PC-9 (cell line): ENCODE results near the gene GUCA1A. TPM values are rescaled to one million over a fixed set of nuclear protein-coding genes. Genes with fewer than 3 reads are reported as not detected.
A peak's percentile ranks its signal among the peaks of the same experiment; 100 is the strongest.

Experiments
- BruUV-seq: library from RNA; stranded (reverse); fragments of 400-500 nt; replicated peaks from 2 replicates; lab custom pipeline; 2021; lab: Mats Ljungman, UMichigan
- CTCF ChIA-PET: fragments of 300-600 bp; sonication (Branson Sonifier 250); formaldehyde crosslinking; loops from one replicate; lab custom pipeline; 2022; ENCODE audit warnings: antibody characterized with exemption; lab: Charles Lee
- POLR2A ChIA-PET: fragments of 300-600 bp; sonication (Branson Sonifier 250); formaldehyde crosslinking; loops from one replicate; lab custom pipeline; 2022; ENCODE audit warnings: antibody characterized with exemption; ENCODE audit not compliant: unreplicated experiment; lab: Charles Lee
- DNase-seq, 2 experiments: peaks; one replicate each; pipeline versions ENCODE4 v3.0.0 to v3.0.0-alpha.2; 2015 to 2022; ENCODE audit warnings: mixed read lengths in 1 of 2
- H2AFZ ChIP-seq: fragments of 200-600 bp; sonication (generic); 2 replicates; pipeline ENCODE4 v1.8.1; 2017; ENCODE audit warnings: antibody characterized with exemption
- H3F3A ChIP-seq: fragments of 200-600 bp; sonication (generic); 2 replicates; pipeline ENCODE4 v1.8.1; 2017; ENCODE audit warnings: antibody characterized with exemption, mild to moderate bottlenecking, low read depth; ENCODE audit not compliant: insufficient read depth
- H3K27ac ChIP-seq: fragments of 200-600 bp; sonication (generic); 2 replicates; pipeline ENCODE4 v1.6.1; 2016; ENCODE audit warnings: mixed run types
- H3K27me3 ChIP-seq: fragments of 200-600 bp; sonication (generic); 2 replicates; pipeline ENCODE4 v1.6.1; 2016; ENCODE audit warnings: low read depth, mixed run types; ENCODE audit not compliant: insufficient read depth
- H3K36me3 ChIP-seq: fragments of 200-600 bp; sonication (generic); 2 replicates; pipeline ENCODE4 v1.6.1; 2016; ENCODE audit warnings: low read depth, mixed run types
- H3K4me1 ChIP-seq: fragments of 200-600 bp; sonication (generic); replicated peaks from 2 replicates; pipeline ENCODE4 v1.6.1; 2016; ENCODE audit warnings: mixed run types; ENCODE audit not compliant: insufficient read depth
- H3K4me2 ChIP-seq: fragments of 200-600 bp; sonication (generic); 2 replicates; pipeline ENCODE4 v1.6.1; 2017; ENCODE audit warnings: mixed run types
- H3K4me3 ChIP-seq: fragments of 200-600 bp; sonication (generic); 2 replicates; pipeline ENCODE4 v1.6.1; 2016; ENCODE audit warnings: mixed run types
- H3K79me2 ChIP-seq: fragments of 200-600 bp; sonication (generic); 2 replicates; pipeline ENCODE4 v1.6.1; 2017; ENCODE audit warnings: low read depth, mixed run types
- H3K9me2 ChIP-seq: fragments of 200-600 bp; sonication (generic); 2 replicates; pipeline ENCODE4 v1.8.1; 2017; ENCODE audit warnings: mild to moderate bottlenecking; ENCODE audit not compliant: insufficient read depth
- H3K9me3 ChIP-seq: fragments of 200-600 bp; sonication (generic); 2 replicates; pipeline ENCODE4 v1.8.1; 2016; ENCODE audit warnings: low read depth; ENCODE audit not compliant: insufficient read depth
- H4K20me1 ChIP-seq: fragments of 200-600 bp; sonication (generic); 2 replicates; pipeline ENCODE4 v1.8.1; 2017; ENCODE audit not compliant: insufficient read depth
- EZH2 ChIP-seq: fragments of 200-600 bp; sonication (generic); IDR thresholded peaks from 2 replicates; pipeline ENCODE4 v1.8.0; 2017; ENCODE audit warnings: antibody characterized with exemption, low read depth
- intact Hi-C: fragments of 100-400 bp; cut with micrococcal nuclease; formaldehyde crosslinking; loops from one replicate; pipeline ENCODE4 v1.10.0; 2022; ENCODE audit not compliant: unreplicated experiment
- total RNA-seq: library from RNA; stranded (reverse); gene quantifications from 2 replicates; pipeline ENCODE4 v1.2.3, GENCODE V29; 2021
- TF ChIP-seq, protein P1 (sequence below): fragments of 200-600 bp; sonication (generic); conservative IDR thresholded peaks from 2 replicates; pipeline ENCODE4 v1.6.1; 2017; ENCODE audit warnings: mixed run types, antibody characterized with exemption, mild to moderate bottlenecking, moderate library complexity

Gene GUCA1A
- total RNA-seq, 1 experiment from 2014 or later = not detected

DNA sequence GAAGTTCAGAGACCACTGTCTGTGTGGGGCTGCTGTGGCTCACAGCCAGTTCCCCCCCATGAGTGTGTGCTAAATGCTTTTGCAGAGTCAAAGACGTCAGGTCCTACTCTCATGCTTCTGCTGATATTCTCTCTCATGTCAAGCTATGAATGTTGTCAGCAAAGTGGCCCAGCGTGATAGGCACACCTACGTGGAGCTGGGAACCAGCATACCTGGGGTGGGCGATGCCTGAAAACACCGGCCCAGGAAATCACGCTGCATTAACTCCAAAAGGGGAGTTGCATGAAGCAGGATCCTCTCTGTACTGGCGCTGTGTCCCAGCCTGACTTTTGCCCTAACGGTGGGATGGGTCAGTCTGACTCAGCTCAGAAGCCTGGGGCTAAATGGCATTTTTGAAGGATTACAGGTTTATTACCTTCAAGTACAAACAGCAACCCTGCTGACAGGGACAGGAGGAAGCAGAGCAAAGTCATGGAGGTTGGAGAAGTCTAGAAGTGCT, 53.5 kb downstream of the GUCA1A start:
- H3K27ac ChIP-seq = peak overlapping the region; percentile 99
- TF ChIP-seq, protein P1, sequence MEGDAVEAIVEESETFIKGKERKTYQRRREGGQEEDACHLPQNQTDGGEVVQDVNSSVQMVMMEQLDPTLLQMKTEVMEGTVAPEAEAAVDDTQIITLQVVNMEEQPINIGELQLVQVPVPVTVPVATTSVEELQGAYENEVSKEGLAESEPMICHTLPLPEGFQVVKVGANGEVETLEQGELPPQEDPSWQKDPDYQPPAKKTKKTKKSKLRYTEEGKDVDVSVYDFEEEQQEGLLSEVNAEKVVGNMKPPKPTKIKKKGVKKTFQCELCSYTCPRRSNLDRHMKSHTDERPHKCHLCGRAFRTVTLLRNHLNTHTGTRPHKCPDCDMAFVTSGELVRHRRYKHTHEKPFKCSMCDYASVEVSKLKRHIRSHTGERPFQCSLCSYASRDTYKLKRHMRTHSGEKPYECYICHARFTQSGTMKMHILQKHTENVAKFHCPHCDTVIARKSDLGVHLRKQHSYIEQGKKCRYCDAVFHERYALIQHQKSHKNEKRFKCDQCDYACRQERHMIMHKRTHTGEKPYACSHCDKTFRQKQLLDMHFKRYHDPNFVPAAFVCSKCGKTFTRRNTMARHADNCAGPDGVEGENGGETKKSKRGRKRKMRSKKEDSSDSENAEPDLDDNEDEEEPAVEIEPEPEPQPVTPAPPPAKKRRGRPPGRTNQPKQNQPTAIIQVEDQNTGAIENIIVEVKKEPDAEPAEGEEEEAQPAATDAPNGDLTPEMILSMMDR = no peak
- no peak for TF ChIP-seq EZH2
- H3K36me3 ChIP-seq = peaks cover 4% of the 10 kb centered on the region; the same call in 1 of the 2 replicates
- peaks cover 59% of the 10 kb centered on the region for H3F3A ChIP-seq
- ChIA-PET CTCF (interaction anchor here (0.6 to 2.7 kb wide), 4 partner anchors 13 to 321 kb away, joined by 3 to 17 read pairs (median 8); no protein-coding TSS in a partner anchor), POLR2A (interaction anchor here (0.5 to 1.2 kb wide), 15 partner anchors 10 to 824 kb away, joined by 3 to 15 read pairs (median 7); partner anchors contain the start of gene TRERF1)
- intact Hi-C loops = loop anchor here (1.0 to 10.0 kb wide), 8 partner anchors 68 to 648 kb away; partner anchors contain the start of genes BYSL, MED20 and RPL7L1
- no peaks in the 10 kb centered on the region for H3K9me2 ChIP-seq
- H3K4me2 ChIP-seq = peak overlapping the region; percentile 89
- H3K4me3 ChIP-seq = peak overlapping the region; percentile 42; the same call in 1 of the 2 replicates
- DNase-seq = peak; percentile 93 to 99
- H3K4me1 ChIP-seq = peaks cover 85% of the 10 kb centered on the region
- H3K79me2 ChIP-seq = 0 out of 2 replicates have a peak, but pooled peaks cover 4% of the 10 kb centered on the region
- H3K9me3 ChIP-seq = no peaks in the 10 kb centered on the region
- H4K20me1 ChIP-seq = no peaks in the 10 kb centered on the region
- no peak overlapping the region for H2AFZ ChIP-seq
- no peaks in the 10 kb centered on the region for H3K27me3 ChIP-seq
- BruUV-seq = no TSS peak

DNA sequence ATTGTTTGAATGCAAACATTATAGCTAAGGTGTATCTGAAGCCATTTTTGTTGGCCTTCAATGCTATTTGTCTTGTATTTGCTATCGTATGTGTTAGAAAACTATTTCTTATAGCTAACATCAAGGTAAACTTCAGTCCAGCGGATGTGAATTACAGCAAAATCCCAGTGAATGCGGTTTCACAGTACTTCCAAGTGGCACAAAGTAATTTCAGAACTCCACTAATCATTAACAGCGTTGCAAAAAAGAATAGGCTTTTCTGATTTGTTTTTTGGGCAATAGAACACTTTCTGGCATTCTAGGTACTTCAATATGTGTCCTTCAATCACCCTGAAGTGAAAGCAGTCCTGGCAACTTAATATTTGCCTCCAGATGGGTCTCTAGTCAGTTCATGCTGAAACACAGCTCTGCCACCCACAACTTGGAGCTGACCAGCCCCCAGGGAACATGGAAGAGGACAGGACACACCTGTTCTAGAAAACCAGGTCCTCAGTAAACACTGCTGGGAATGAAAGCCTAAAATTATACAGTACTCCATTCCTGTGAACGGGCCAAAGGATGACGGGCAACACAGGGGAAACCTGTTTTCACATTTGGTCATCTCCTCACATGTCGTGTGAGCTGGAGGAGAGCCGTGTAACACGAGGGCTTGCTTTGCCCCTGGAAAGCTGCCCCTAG, 54.1 kb downstream of the GUCA1A start:
- H3K36me3 ChIP-seq = peaks cover 4% of the 10 kb centered on the region; the same call in 1 of the 2 replicates
- no peaks in the 10 kb centered on the region for H3K27me3 ChIP-seq
- POLR2A ChIA-PET = interaction anchor here (0.5 to 1.2 kb wide), 11 partner anchors 10 to 652 kb away, joined by 3 to 15 read pairs (median 7); partner anchors contain the start of gene TRERF1
- H3K9me2 ChIP-seq = no peaks in the 10 kb centered on the region
- peak overlapping the region; percentile 42; the same call in 1 of the 2 replicates for H3K4me3 ChIP-seq
- peak overlapping the region; percentile 99 for H3K27ac ChIP-seq
- DNase-seq = no peak
- no peak overlapping the region for H2AFZ ChIP-seq
- no peaks in the 10 kb centered on the region for H3K9me3 ChIP-seq
- H3K4me2 ChIP-seq = peak overlapping the region; percentile 89
- CTCF ChIA-PET = interaction anchor here (1.1 to 2.7 kb wide), 3 partner anchors 12 to 320 kb away, joined by 3 to 14 read pairs (median 3); no protein-coding TSS in a partner anchor
- intact Hi-C loops = loop anchor here (2.0 to 10.0 kb wide), 6 partner anchors 67 to 647 kb away; partner anchors contain the start of genes BYSL, MED20 and RPL7L1
- 0 out of 2 replicates have a peak, but pooled peaks cover 4% of the 10 kb centered on the region for H3K79me2 ChIP-seq
- TF ChIP-seq, protein P1 = no peak
- TF ChIP-seq EZH2 = no peak
- peaks cover 57% of the 10 kb centered on the region for H3F3A ChIP-seq
- BruUV-seq = TSS peak; percentile 43
- H4K20me1 ChIP-seq = no peaks in the 10 kb centered on the region
- H3K4me1 ChIP-seq = peaks cover 79% of the 10 kb centered on the region

DNA sequence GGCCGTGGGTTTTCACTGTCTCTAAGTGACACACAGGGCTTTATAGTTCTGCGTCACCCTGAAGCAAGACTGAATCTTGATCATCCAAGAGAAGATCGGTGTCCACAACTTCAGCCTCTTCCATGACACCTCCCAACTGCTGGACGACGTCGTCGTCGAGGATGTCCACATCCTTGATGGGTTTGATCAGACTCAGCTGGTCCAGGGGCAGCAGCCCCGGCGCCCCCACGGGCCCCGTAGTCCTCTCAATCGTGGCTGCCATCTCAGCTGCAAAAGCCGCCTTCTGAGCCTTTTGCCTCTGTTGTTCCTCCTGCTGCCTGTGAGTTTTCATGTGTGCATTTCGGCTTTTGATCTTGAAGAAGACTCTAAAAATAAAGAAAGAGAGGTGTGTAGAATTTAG, 55.1 kb downstream of the GUCA1A start:
- Histone ChIP-seq H3K27ac (peak overlapping the region; percentile 99), H3K4me3 (no peak overlapping the region), H3K9me3 (no peaks in the 10 kb centered on the region), H3K36me3 (peaks cover 4% of the 10 kb centered on the region; the same call in 1 of the 2 replicates), H2AFZ (no peak overlapping the region), H4K20me1 (no peaks in the 10 kb centered on the region), H3K27me3 (no peaks in the 10 kb centered on the region), H3K9me2 (no peaks in the 10 kb centered on the region), H3K4me1 (peaks cover 69% of the 10 kb centered on the region), H3F3A (peaks cover 48% of the 10 kb centered on the region), H3K4me2 (no peak overlapping the region), H3K79me2 (0 out of 2 replicates have a peak, but pooled peaks cover 4% of the 10 kb centered on the region)
- DNase-seq = no peak
- BruUV-seq = no TSS peak
- CTCF ChIA-PET = interaction anchor here (2.7 kb wide), 1 partner anchor 319 kb away, joined by 14 read pairs; no protein-coding TSS in a partner anchor
- intact Hi-C loops = loop anchor here (5.0 to 10.0 kb wide), 4 partner anchors 66 to 646 kb away; partner anchors contain the start of genes BYSL, MED20 and RPL7L1
- POLR2A ChIA-PET = no interaction called here
- TF ChIP-seq EZH2 = no peak
- TF ChIP-seq, protein P1 = no peak
